Fibroblast of lung (primary cell): Measurements from ENCODE around the gene NEO1.

Experiments used
- CTCF ChIP-seq, 2 donors: IDR thresholded peaks in 1 of 2; conservative IDR thresholded peaks in 1 of 2; 1 replicate in 1 of 2; 2 replicates in 1 of 2; pipeline ENCODE4 v1.5.1; 2011 to 2012; ENCODE audit warnings: low read length in 2 of 2, control low read depth in 1 of 2, inconsistent platforms in 1 of 2, low read depth in 1 of 2, mild to moderate bottlenecking in 1 of 2
- EZH2 ChIP-seq: IDR thresholded peaks from 2 replicates; pipeline ENCODE4 v1.5.1; 2012; ENCODE audit warnings: low read length, control low read depth, mild to moderate bottlenecking; ENCODE audit errors: missing control alignments

GRCh38 chr15:73019154-73019553 lies 33.1 kb upstream of the NEO1 start:
- TF ChIP-seq CTCF (conservative IDR thresholded peaks at IDR 0.05 in 1 of 2, IDR thresholded peaks at IDR 0.05 in 1 of 2; ENCODE audit: low read depth in 1 of 2, low read length in 2 of 2), result no peak
- no peak for TF ChIP-seq EZH2
